ENCODE results near the gene PCCA. TPM values are rescaled to one million over a fixed set of nuclear protein-coding genes. Genes with fewer than 3 reads are reported as not detected.

PCCA gene
- polyA plus RNA-seq, 1 of the 3 experiments (the other 2 are of a cell fraction) = 7.3 TPM

DNA sequence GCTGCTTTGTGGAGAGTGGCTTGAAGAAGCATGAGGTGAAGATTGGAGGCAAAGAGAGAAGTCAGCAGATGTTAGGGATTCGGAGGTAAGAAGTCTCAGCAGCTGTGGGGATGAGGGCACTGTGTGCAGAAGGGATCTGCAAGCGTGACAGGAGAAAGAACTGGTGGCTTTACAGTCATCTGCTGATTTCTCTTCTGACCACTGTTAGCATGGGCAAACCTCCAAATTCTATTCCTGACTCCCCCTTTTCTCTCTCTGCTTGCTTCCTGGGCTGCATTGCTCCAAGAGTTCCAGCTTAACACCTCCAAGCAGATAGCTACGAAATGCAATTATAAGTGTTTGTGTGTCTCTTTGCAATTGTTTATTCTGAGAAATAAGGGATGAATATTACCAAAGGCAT, 340.1 kb downstream of the PCCA start:
- no peak for TF ChIP-seq POLR2AphosphoS5 (IDR thresholded peaks at IDR 0.05; ENCODE audit: low read depth, low read length)
- no peak for TF ChIP-seq TCF12 (IDR thresholded peaks at IDR 0.05)
- TF ChIP-seq TAF1 (IDR thresholded peaks at IDR 0.05; ENCODE audit: borderline replicate concordance, low read depth, low read length) = no peak
- Histone ChIP-seq H3K4me3 (ENCODE audit: low read depth in 2 of 2, low read length in 1 of 2) (no peak overlapping the region), H2AFZ (ENCODE audit: low read depth) (no peak overlapping the region), H3K4me2 (no peak overlapping the region), H3K79me2 (ENCODE audit: insufficient read depth) (no peaks in the 10 kb centered on the region), H3K9me3 (no peaks in the 10 kb centered on the region), H3K27me3 (ENCODE audit: insufficient read depth) (no peaks in the 10 kb centered on the region), H3K4me1 (ENCODE audit: control insufficient read depth in 1 of 2, insufficient read depth in 2 of 2, low read depth in 1 of 2, low read length in 1 of 2) (0 out of 4 replicates have a peak, but pooled peaks cover 0 to 5% of the 10 kb centered on the region in 2 experiments), H3K27ac (ENCODE audit: low read depth in 2 of 2, low read length in 1 of 2) (no peak overlapping the region), H3K9ac (no peak overlapping the region), H3K9me2 (no peaks in the 10 kb centered on the region), H3F3A (replicated peaks; ENCODE audit: insufficient read depth) (peaks cover 3% of the 10 kb centered on the region), H3K36me3 (replicated peaks in 1 of 2; ENCODE audit: control insufficient read depth in 1 of 2, insufficient read depth in 2 of 2, low read length in 1 of 2) (peaks cover 0 to 13% of the 10 kb centered on the region in 2 experiments), H4K20me1 (ENCODE audit: insufficient read depth) (no peaks in the 10 kb centered on the region)
- 97% methylated on average over 3 of the region's 3 CpGs for WGBS (ENCODE audit: low lambda C conversion rate)
- ChIA-PET POLR2A (no interaction called here), CTCF (interaction anchor here (0.9 to 1.4 kb wide), 2 partner anchors 16 to 160 kb away, joined by 3 read pairs; no protein-coding TSS in a partner anchor)
- no peak for DNase-seq

GRCh38 chr13:100432611-100433010, 343.7 kb downstream of the PCCA start:
- Histone ChIP-seq H3K27ac (ENCODE audit: low read depth in 2 of 2, low read length in 1 of 2) (no peak overlapping the region), H3K9me2 (no peaks in the 10 kb centered on the region), H3K4me3 (ENCODE audit: low read depth in 2 of 2, low read length in 1 of 2) (no peak overlapping the region), H3K27me3 (ENCODE audit: insufficient read depth) (no peaks in the 10 kb centered on the region), H2AFZ (ENCODE audit: low read depth) (no peak overlapping the region), H3K9me3 (no peaks in the 10 kb centered on the region), H4K20me1 (ENCODE audit: insufficient read depth) (no peaks in the 10 kb centered on the region), H3K79me2 (ENCODE audit: insufficient read depth) (no peaks in the 10 kb centered on the region), H3F3A (replicated peaks; ENCODE audit: insufficient read depth) (peaks cover 3% of the 10 kb centered on the region), H3K4me1 (ENCODE audit: control insufficient read depth in 1 of 2, insufficient read depth in 2 of 2, low read depth in 1 of 2, low read length in 1 of 2) (0 out of 4 replicates have a peak, but pooled peaks cover 0 to 5% of the 10 kb centered on the region in 2 experiments), H3K36me3 (replicated peaks in 1 of 2; ENCODE audit: control insufficient read depth in 1 of 2, insufficient read depth in 2 of 2, low read length in 1 of 2) (peaks cover 0 to 9% of the 10 kb centered on the region in 2 experiments), H3K9ac (no peak overlapping the region), H3K4me2 (no peak overlapping the region)
- POLR2A ChIA-PET = no interaction called here
- CTCF ChIA-PET = no interaction called here
- DNase-seq = no peak
- WGBS (ENCODE audit: low lambda C conversion rate) = 93% methylated on average over 2 of the region's 2 CpGs
- TF ChIP-seq TEAD4 (IDR thresholded peaks at IDR 0.05; ENCODE audit: borderline replicate concordance, insufficient read depth) (no peak), GABPA (IDR thresholded peaks at IDR 0.05; ENCODE audit: low read depth) (no peak), NRF1 (IDR thresholded peaks at IDR 0.05; ENCODE audit: low read depth, low read length) (no peak), CHD2 (IDR thresholded peaks at IDR 0.05; ENCODE audit: low read length, partially characterized antibody) (no peak), POLR2AphosphoS5 (IDR thresholded peaks at IDR 0.05; ENCODE audit: low read depth, low read length) (no peak), GATA2 (CRISPR knock-in tag; IDR thresholded peaks at IDR 0.05) (no peak), FOSL2 (IDR thresholded peaks at IDR 0.05; ENCODE audit: borderline replicate concordance, low read depth) (no peak), YY1 (IDR thresholded peaks at IDR 0.05; ENCODE audit: low read depth) (no peak), TCF12 (IDR thresholded peaks at IDR 0.05) (no peak), SIN3A (IDR thresholded peaks at IDR 0.05; ENCODE audit: borderline replicate concordance, low read depth, low read length) (no peak), NFIC (IDR thresholded peaks at IDR 0.05; ENCODE audit: borderline replicate concordance) (no peak), ZBTB33 (IDR thresholded peaks at IDR 0.05; ENCODE audit: borderline replicate concordance, low read depth) (no peak), RCOR1 (IDR thresholded peaks at IDR 0.05; ENCODE audit: low read length) (no peak), EZH2phosphoT487 (IDR thresholded peaks at IDR 0.05; ENCODE audit: borderline replicate concordance, low read depth) (no peak), RFX5 (IDR thresholded peaks at IDR 0.05; ENCODE audit: low read length) (no peak), FOXM1 (IDR thresholded peaks at IDR 0.05; ENCODE audit: low read depth) (no peak), ELF1 (IDR thresholded peaks at IDR 0.05) (no peak)
- TF ChIP-seq, protein P1, sequence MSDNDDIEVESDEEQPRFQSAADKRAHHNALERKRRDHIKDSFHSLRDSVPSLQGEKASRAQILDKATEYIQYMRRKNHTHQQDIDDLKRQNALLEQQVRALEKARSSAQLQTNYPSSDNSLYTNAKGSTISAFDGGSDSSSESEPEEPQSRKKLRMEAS (IDR thresholded peaks at IDR 0.05; ENCODE audit: low read depth) = no peak
- TF ChIP-seq, protein P2, sequence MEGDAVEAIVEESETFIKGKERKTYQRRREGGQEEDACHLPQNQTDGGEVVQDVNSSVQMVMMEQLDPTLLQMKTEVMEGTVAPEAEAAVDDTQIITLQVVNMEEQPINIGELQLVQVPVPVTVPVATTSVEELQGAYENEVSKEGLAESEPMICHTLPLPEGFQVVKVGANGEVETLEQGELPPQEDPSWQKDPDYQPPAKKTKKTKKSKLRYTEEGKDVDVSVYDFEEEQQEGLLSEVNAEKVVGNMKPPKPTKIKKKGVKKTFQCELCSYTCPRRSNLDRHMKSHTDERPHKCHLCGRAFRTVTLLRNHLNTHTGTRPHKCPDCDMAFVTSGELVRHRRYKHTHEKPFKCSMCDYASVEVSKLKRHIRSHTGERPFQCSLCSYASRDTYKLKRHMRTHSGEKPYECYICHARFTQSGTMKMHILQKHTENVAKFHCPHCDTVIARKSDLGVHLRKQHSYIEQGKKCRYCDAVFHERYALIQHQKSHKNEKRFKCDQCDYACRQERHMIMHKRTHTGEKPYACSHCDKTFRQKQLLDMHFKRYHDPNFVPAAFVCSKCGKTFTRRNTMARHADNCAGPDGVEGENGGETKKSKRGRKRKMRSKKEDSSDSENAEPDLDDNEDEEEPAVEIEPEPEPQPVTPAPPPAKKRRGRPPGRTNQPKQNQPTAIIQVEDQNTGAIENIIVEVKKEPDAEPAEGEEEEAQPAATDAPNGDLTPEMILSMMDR (IDR thresholded peaks at IDR 0.05) = no peak
